OCI-LY1 (cell line): Measurements from ENCODE around the gene ID1.

ENCODE experiments used
- CTCF ChIP-seq: fragments of 200-600 bp; sonication (generic), shearing (Covaris generic); IDR thresholded peaks from 2 replicates; pipeline ENCODE4 v1.5.1; 2017; ENCODE audit warnings: mild to moderate bottlenecking, antibody characterized with exemption, low read length, moderate library complexity, mixed read lengths
- EZH2 ChIP-seq: fragments of 200-600 bp; sonication (generic), shearing (Covaris generic); IDR thresholded peaks from 2 replicates; pipeline ENCODE4 v1.8.0; 2017; ENCODE audit warnings: borderline replicate concordance, mixed run types, mild to moderate bottlenecking, antibody characterized with exemption, low read length, moderate library complexity, mixed read lengths

GRCh38 chr20:31565699-31566318, 39.3 kb upstream of the ID1 start:
- TF ChIP-seq CTCF (no peak), EZH2 (no peak)
